Measurements from ENCODE around the gene COPG1. TPM values are rescaled to one million over a fixed set of nuclear protein-coding genes. Genes with fewer than 3 reads are reported as not detected.
"Not testable (repeated sequence)": the region's sequence is repeated elsewhere in the genome, so short reads cannot be mapped to it uniquely, and the experiment has no call there.

The COPG1 gene
- total RNA-seq, 6 donors from 2014 or later, result 108 to 191 (median 171) TPM

DNA sequence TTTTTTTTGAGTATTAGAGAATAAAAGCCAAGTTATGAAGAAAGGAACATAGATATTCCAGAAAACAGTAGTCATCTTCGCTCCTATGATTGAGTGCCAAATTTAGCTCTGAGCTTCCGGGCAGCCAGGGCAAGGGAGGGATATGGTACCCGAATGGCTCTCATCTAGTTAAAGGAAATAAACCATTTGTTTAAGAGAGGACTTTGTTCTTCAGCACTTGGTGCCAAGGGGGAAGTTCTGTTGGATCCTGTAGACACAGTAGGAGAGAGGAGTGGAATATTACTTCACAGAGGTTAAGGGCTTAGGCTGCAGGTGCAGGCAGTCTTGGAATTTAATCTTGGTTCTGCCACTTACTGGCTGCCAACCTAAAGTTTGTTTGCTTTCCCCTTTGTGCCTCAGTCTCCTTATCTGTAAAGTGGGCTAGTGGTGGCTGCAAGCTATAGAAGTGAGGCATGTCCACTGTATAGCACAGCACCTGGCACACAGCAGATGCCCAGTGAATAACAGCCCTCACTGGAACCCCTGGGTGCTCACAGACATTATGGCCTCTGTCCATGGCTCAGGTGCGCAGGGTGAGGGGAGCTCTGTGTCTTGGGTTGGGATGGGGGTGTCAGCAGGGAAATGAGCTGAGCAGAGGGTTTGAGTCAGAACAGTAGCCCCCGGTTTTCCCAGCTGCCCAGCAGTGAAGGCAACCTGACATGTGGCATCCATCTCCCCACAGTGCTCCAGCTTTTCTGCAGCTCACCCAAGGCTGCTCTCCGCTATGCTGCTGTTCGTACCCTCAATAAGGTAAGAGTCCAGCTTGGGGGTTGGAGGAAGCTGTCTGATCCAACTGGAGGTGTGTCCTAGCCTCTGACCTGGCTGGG is 10.4 kb downstream of the COPG1 start:
- no peaks in the 10 kb centered on the region for H3K27me3 ChIP-seq
- H3K9me3 ChIP-seq, result no peaks in the 10 kb centered on the region
- no peak for TF ChIP-seq POLR2A (IDR thresholded peaks at IDR 0.05)
- no peak for TF ChIP-seq EP300 (IDR thresholded peaks at IDR 0.05)
- no peak for TF ChIP-seq POLR2AphosphoS5 (IDR thresholded peaks at IDR 0.05)
- TF ChIP-seq, protein P1, sequence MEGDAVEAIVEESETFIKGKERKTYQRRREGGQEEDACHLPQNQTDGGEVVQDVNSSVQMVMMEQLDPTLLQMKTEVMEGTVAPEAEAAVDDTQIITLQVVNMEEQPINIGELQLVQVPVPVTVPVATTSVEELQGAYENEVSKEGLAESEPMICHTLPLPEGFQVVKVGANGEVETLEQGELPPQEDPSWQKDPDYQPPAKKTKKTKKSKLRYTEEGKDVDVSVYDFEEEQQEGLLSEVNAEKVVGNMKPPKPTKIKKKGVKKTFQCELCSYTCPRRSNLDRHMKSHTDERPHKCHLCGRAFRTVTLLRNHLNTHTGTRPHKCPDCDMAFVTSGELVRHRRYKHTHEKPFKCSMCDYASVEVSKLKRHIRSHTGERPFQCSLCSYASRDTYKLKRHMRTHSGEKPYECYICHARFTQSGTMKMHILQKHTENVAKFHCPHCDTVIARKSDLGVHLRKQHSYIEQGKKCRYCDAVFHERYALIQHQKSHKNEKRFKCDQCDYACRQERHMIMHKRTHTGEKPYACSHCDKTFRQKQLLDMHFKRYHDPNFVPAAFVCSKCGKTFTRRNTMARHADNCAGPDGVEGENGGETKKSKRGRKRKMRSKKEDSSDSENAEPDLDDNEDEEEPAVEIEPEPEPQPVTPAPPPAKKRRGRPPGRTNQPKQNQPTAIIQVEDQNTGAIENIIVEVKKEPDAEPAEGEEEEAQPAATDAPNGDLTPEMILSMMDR (IDR thresholded peaks at IDR 0.05), result no peak
- ATAC-seq (ENCODE audit: low FRiP score in 2 of 2) (no peak), DNase-seq (no peak)
- no peak overlapping the region for H3K4me3 ChIP-seq
- 86 to 89% methylated on average over 5 to 7 of the region's 7 CpGs for WGBS, 2 donors
- H3K4me1 ChIP-seq, result no peaks in the 10 kb centered on the region
- peaks cover 56 to 100% (median 96%) of the 10 kb centered on the region in 4 donors for H3K36me3 ChIP-seq
- H3K27ac ChIP-seq, result no peak overlapping the region

DNA sequence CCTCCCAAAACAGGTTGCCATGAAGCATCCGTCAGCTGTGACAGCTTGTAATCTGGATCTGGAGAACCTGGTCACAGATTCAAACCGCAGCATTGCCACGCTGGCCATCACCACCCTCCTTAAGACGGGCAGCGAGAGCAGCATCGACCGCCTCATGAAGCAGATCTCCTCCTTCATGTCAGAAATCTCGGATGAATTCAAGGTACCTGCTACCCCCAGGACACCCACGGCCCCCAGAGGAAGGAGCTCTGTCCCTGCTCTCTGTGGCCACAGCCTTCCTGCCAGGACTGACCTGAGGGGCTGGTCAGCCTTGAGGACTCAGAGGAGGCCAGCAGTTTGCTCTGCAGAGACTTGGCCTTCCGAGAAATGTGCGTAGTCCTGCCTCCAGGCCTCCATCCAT is 11.2 kb downstream of the COPG1 start:
- 95 to 97% methylated on average over 4 to 11 of the region's 11 CpGs for WGBS, 2 donors
- ATAC-seq (ENCODE audit: low FRiP score in 2 of 2) (no peak), DNase-seq (no peak)
- TF ChIP-seq EP300 (IDR thresholded peaks at IDR 0.05) (no peak), POLR2A (IDR thresholded peaks at IDR 0.05) (no peak), POLR2AphosphoS5 (IDR thresholded peaks at IDR 0.05) (no peak)
- TF ChIP-seq, protein P1 (IDR thresholded peaks at IDR 0.05), result no peak
- no peaks in the 10 kb centered on the region for H3K27me3 ChIP-seq
- H3K4me3 ChIP-seq, result no peak overlapping the region
- peaks cover 57 to 100% (median 96%) of the 10 kb centered on the region in 4 donors for H3K36me3 ChIP-seq
- no peaks in the 10 kb centered on the region for H3K9me3 ChIP-seq
- H3K27ac ChIP-seq, result no peak overlapping the region
- H3K4me1 ChIP-seq, result no peaks in the 10 kb centered on the region

DNA sequence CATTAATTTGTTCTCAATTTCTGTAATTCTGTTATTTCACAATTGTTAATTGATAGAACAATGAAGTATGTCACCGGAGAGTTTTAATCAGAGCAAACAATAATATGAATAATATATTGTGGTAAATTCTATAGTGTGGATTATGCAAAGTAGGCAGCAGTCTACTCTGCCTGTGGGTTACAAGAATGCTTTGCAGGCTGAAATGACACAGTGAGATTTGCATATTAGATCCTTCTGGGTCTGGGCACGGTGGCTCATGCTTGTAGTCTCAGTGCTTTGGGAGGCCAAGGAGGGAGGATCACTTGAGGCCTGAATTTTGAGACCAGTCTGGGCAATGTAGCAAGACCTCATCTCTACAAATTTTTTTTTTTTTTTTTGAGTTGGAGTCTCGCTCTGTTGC is 12.5 kb downstream of the COPG1 start:
- Histone ChIP-seq H3K4me3 (no peak overlapping the region), H3K27me3 (no peaks in the 10 kb centered on the region), H3K4me1 (no peaks in the 10 kb centered on the region), H3K36me3 (peaks cover 55 to 100% (median 96%) of the 10 kb centered on the region in 4 donors), H3K27ac (no peak overlapping the region), H3K9me3 (no peaks in the 10 kb centered on the region)
- no peak for ATAC-seq (ENCODE audit: low FRiP score in 2 of 2)
- DNase-seq, result no peak
- 92 to 96% methylated on average over 3 of the region's 3 CpGs for WGBS, 2 donors
- TF ChIP-seq, protein P1 (IDR thresholded peaks at IDR 0.05), result no peak
- TF ChIP-seq POLR2AphosphoS5 (IDR thresholded peaks at IDR 0.05), result no peak
- no peak for TF ChIP-seq EP300 (IDR thresholded peaks at IDR 0.05)
- TF ChIP-seq POLR2A (IDR thresholded peaks at IDR 0.05), result no peak

DNA sequence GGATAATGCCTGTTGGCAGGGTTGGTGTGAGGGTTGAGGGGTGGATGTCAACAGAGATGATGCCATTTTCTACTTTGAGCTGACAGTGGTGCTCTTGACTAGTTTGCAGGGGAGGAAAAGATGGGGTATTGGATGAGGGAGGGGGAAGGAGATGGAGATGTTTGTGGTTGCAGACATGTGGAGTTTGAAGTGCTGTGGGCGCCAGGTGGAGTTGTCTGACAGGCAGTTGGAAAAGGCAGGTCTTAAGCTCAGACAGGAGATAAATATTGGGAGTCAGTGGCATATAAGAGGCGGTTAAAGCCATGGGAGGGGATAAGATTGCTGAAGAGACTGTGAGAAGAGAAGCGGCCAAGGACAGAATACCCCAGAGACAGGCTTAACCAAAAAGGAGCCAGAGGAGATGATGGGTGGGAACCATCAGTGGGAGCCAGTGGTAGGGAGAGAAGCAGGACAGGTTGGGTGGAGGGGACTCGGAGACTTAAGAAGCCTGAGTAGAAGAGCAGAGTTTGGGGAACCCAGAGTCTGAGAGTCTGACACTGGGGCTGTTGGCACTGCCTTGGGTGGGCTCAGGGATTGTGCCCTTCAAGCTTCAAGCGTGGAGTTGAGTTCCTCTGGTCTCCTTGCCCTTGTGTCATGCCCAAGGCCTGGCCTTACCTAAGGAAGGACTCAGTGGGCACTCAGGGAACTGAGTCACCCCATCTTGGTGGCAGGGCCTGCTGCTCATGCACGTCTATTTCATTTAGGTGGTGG is 13.9 kb downstream of the COPG1 start:
- DNase-seq (no peak), ATAC-seq (ENCODE audit: low FRiP score in 2 of 2) (no peak)
- WGBS, 2 donors, result 95% methylated on average over 5 to 6 of the region's 6 CpGs
- Histone ChIP-seq H3K27ac (no peak overlapping the region), H3K4me1 (no peaks in the 10 kb centered on the region), H3K9me3 (no peaks in the 10 kb centered on the region), H3K27me3 (no peaks in the 10 kb centered on the region), H3K36me3 (peaks cover 57 to 100% (median 96%) of the 10 kb centered on the region in 4 donors), H3K4me3 (no peak overlapping the region)
- TF ChIP-seq POLR2AphosphoS5 (IDR thresholded peaks at IDR 0.05) (no peak), EP300 (IDR thresholded peaks at IDR 0.05) (no peak), POLR2A (IDR thresholded peaks at IDR 0.05) (no peak)
- TF ChIP-seq, protein P1 (IDR thresholded peaks at IDR 0.05), result no peak

DNA sequence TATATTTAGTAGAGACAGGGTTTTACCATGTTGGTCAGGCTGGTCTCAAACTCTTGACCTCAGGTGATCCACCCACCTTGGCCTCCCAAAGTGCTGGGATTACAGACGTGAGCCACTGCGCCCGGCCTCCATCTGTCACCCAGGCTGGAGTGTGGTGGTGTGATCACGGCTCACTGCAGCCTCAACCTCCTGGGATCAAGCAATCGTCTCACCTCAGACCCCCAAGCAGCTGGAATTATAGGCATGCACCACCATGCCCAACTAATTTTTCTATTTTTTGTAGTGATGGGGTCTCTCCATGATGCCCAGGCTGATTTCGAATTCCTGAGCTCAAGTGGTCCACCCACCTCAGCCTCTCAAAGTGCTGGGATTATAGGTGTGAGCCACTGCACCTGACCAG is 15.6 kb downstream of the COPG1 start:
- not testable (repeated sequence) for DNase-seq; H3K4me1 ChIP-seq; ATAC-seq (ENCODE audit: low FRiP score in 2 of 2); H3K27ac ChIP-seq; H3K4me3 ChIP-seq; H3K27me3 ChIP-seq; H3K9me3 ChIP-seq
- WGBS, 2 donors, result 96 to 98% methylated on average over 6 of the region's 6 CpGs
- H3K36me3 ChIP-seq, result peaks cover 63 to 100% (median 99%) of the 10 kb centered on the region in 4 donors

Measured in upper lobe of left lung (tissue), 6 donors.